Choroid plexus epithelial cell (primary cell): ENCODE measurements around the gene RALB.
"Not testable (repeated sequence)": the region's sequence is repeated elsewhere in the genome, so short reads cannot be mapped to it uniquely, and the experiment has no call there.

ENCODE experiments used
- DNase-seq: peaks from one replicate; pipeline ENCODE4 v3.0.0-alpha.2; 2010; ENCODE audit warnings: low read depth
- H3K4me3 ChIP-seq: 2 replicates; pipeline ENCODE4 v1.5.1; 2011; ENCODE audit warnings: low read depth, mild to moderate bottlenecking, control low read depth, low read length, moderate library complexity
- CTCF ChIP-seq: conservative IDR thresholded peaks from 2 replicates; pipeline ENCODE4 v1.5.1; 2011; ENCODE audit warnings: low read depth, mild to moderate bottlenecking, control low read depth, inconsistent platforms, low read length, moderate library complexity

Gene RALB

GRCh38 chr2:120316528-120317179 is 64.0 kb downstream of the RALB start:
- no peak for TF ChIP-seq CTCF
- no peak overlapping the region for H3K4me3 ChIP-seq
- DNase-seq = no peak

GRCh38 chr2:120317180-120317533 is 64.5 kb downstream of the RALB start:
- DNase-seq = no peak
- no peak overlapping the region for H3K4me3 ChIP-seq
- TF ChIP-seq CTCF = no peak

GRCh38 chr2:120317916-120318315 is 65.3 kb downstream of the RALB start:
- DNase-seq = no peak
- no peak overlapping the region for H3K4me3 ChIP-seq
- TF ChIP-seq CTCF = no peak

GRCh38 chr2:120318626-120319025 is 66.0 kb downstream of the RALB start:
- no peak overlapping the region for H3K4me3 ChIP-seq
- no peak for TF ChIP-seq CTCF
- DNase-seq = no peak

DNA sequence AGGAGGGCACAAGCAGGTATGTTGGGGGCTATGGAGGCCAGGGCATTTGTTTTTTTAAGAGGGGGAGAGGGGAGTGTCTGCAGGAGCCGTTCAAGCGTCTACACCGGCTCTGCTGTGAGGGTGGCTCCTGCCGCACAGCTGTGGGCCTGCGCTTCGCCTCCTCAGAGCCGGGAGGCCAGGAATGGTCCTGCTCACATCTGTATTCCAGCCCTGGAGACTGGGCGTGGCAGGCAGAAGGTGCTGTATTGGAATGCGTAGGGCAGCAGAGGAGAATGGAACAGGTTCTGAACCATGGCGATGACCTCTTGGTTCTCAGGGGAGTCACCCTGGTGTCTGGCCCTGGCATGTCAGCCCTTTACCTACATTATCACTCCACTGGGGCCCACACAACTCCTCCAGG is 66.5 kb downstream of the RALB start:
- TF ChIP-seq CTCF = no peak
- no peak for DNase-seq
- H3K4me3 ChIP-seq = no peak overlapping the region

DNA sequence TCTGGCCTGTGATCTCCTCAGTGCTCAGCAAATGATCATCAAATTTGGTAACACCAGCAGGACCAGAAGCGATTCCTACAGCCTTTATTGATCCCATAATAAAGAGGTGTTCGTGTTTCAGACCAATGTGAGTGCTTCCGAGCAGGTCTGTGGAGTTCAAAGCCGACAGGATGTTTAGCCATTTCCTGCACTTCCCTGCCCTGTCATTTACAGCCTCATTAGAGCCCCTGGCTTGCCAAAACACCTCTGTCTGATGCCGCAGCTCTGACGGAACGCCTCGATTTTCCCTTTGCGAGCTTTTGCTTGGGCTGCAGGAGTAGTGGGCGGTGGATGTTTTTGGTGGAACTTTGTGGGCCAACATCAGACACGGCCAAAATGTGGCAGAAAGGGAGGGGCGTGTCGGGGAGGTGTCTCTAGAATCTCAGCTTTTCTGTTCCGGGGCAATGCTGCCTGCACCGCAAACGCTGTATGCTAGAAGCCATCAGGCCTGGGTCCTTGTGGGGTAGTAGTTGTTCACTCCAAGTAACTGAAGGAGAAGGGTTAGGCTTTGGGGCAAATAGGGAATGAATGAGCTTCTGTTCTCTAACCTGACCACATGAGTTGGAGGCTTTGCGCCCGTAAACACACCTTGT is 67.2 kb downstream of the RALB start:
- TF ChIP-seq CTCF = no peak
- no peak for DNase-seq
- H3K4me3 ChIP-seq = no peak overlapping the region

GRCh38 chr2:120320318-120320851 is 67.7 kb downstream of the RALB start:
- no peak for DNase-seq
- no peak overlapping the region for H3K4me3 ChIP-seq
- TF ChIP-seq CTCF = no peak

- DNase-seq, H3K4me3 ChIP-seq: not testable (repeated sequence)
These were observed 68.4 kb downstream of the RALB start for GRCh38 chr2:120320887-120321556.
